Panc1 (cell line): ENCODE results near the gene BEGAIN. TPM values are rescaled to one million over a fixed set of nuclear protein-coding genes. Genes with fewer than 3 reads are reported as not detected.

Experiments used
- ATAC-seq: fragments of 200-7000 bp; cut with Tn5 transposase; 2 replicates; pipeline ENCODE4 v1.9.1; 2020; ENCODE audit warnings: mild to moderate bottlenecking, moderate library complexity
- BruUV-seq: library from RNA; stranded (reverse); fragments of 400-500 nt; replicated peaks from 2 replicates; lab custom pipeline; 2021; lab: Mats Ljungman, UMichigan
- CTCF ChIA-PET: fragments of 300-600 bp; sonication (Branson Sonifier 250); formaldehyde crosslinking; loops from one replicate; lab custom pipeline; 2022; ENCODE audit warnings: antibody characterized with exemption; lab: Charles Lee
- POLR2A ChIA-PET: fragments of 300-600 bp; sonication (Branson Sonifier 250); formaldehyde crosslinking; loops from one replicate; lab custom pipeline; 2022; ENCODE audit warnings: antibody characterized with exemption; lab: Charles Lee
- DNase-seq: peaks from one replicate; pipeline ENCODE4 v3.0.0-alpha.2; 2010; ENCODE audit warnings: low read depth, low spot score
- H3K27ac ChIP-seq: 2 replicates; pipeline ENCODE4 v1.5.1; 2011; ENCODE audit warnings: mild to moderate bottlenecking, low read length, inconsistent platforms
- H3K27me3 ChIP-seq: fragments of 200-500 bp; sonication (Bioruptor generic); 2 replicates; pipeline ENCODE4 v1.6.0; 2014; ENCODE audit warnings: low read length, inconsistent platforms; ENCODE audit not compliant: control insufficient read depth, insufficient read depth
- H3K36me3 ChIP-seq: fragments of 200-500 bp; sonication (Bioruptor generic); 2 replicates; pipeline ENCODE4 v1.5.1; 2014; ENCODE audit warnings: inconsistent platforms, mild to moderate bottlenecking, low read length, moderate library complexity; ENCODE audit not compliant: control insufficient read depth, insufficient read depth
- H3K4me1 ChIP-seq: 2 replicates; pipeline ENCODE4 v1.5.1; 2011; ENCODE audit warnings: inconsistent platforms, mild to moderate bottlenecking, low read length, moderate library complexity; ENCODE audit not compliant: control insufficient read depth, insufficient read depth
- H3K4me3 ChIP-seq, 2 experiments: 2 replicates each; pipeline ENCODE4 v1.5.1; 2011 to 2012; ENCODE audit warnings: low read depth in 2 of 2, low read length in 2 of 2, mild to moderate bottlenecking in 2 of 2, inconsistent platforms in 1 of 2, moderate library complexity in 1 of 2
- H3K9me3 ChIP-seq: fragments of 200-500 bp; sonication (Bioruptor generic); 2 replicates; pipeline ENCODE4 v1.5.1; 2014; ENCODE audit warnings: low read depth, mild to moderate bottlenecking, inconsistent platforms, low read length, moderate library complexity; ENCODE audit not compliant: control insufficient read depth, insufficient read depth
- CTCF ChIP-seq: fragments of 450-650 bp; IDR thresholded peaks from 2 replicates; pipeline ENCODE4 v1.5.1; 2017; ENCODE audit warnings: mild to moderate bottlenecking
- POLR2AphosphoS5 ChIP-seq: IDR thresholded peaks from 2 replicates; pipeline ENCODE4 v1.6.1; 2012; ENCODE audit warnings: mild to moderate bottlenecking, low read depth, low read length, moderate library complexity
- SIN3A ChIP-seq: IDR thresholded peaks from 2 replicates; pipeline ENCODE4 v1.6.1; 2012; ENCODE audit warnings: low read depth, mild to moderate bottlenecking, low read length, moderate library complexity, borderline replicate concordance; ENCODE audit not compliant: insufficient read depth
- TCF7L2 ChIP-seq: IDR thresholded peaks from 2 replicates; pipeline ENCODE4 v1.6.1; 2011; ENCODE audit warnings: mild to moderate bottlenecking, low read depth, low read length, inconsistent platforms
- in situ Hi-C: cut with HindIII; loops from 2 replicates; pipeline ENCODE4 v1.10.0; 2016; ENCODE audit warnings: low sequenced_read_pairs, low pct_unique_long_range_greater_than_20kb
- intact Hi-C: fragments of 100-400 bp; cut with micrococcal nuclease; formaldehyde crosslinking; loops from one replicate; pipeline ENCODE4 v1.10.0; 2022; ENCODE audit not compliant: unreplicated experiment
- total RNA-seq: library from RNA; stranded (reverse); gene quantifications from one replicate; pipeline ENCODE4 v1.2.1, GENCODE V29; 2021; ENCODE audit not compliant: unreplicated experiment
- TF ChIP-seq, protein P1 (sequence below), 2 experiments: IDR thresholded peaks; 2 replicates each; pipeline ENCODE4 v1.6.1; 2011 to 2012; ENCODE audit warnings: low read depth in 2 of 2, control low read depth in 1 of 2, low read length in 1 of 2, mild to moderate bottlenecking in 1 of 2, moderate library complexity in 1 of 2; ENCODE audit not compliant: insufficient read depth in 1 of 2

BEGAIN gene
- total RNA-seq, 1 experiment from 2014 or later = 26.5 TPM

DNA sequence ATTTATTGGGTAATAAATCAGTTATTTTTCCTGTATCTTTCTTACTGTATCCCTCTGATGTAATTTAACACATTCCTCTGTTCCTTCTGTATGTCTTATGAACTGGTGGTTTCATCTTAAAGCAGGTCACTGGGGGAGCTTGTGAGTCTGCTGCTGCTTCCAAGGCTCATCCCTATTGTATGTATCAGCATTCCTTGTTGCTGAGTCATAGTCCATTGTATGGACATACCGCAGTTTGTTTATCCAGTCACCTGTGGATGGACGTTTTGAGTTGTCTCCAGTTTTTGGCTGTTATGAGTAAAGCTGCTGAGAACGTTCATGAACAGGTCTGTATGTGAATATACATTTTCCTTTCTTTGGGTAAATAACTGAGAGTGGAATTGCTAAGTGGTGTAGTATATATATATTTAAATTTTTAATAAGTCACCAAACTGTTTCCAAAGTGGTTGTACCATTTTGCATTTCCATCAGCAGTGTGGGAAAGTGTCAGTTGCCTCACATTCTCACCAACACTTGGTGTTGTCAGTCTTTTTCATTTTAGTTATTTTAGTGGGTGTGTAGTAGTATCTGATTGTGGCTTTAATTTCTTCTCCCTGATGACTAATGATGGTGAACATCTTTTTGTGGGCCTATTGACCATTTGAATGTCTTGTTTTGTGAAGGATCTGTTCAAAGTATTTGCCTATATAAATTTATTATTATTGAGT lies 82.7 kb downstream of the BEGAIN start:
- ChIA-PET CTCF (no interaction called here), POLR2A (no interaction called here)
- in situ Hi-C loops = no loop called here
- H3K4me1 ChIP-seq = no peaks in the 10 kb centered on the region
- peaks cover 15% of the 10 kb centered on the region; the same call in 1 of the 2 replicates for H3K9me3 ChIP-seq
- ATAC-seq (no peak), DNase-seq (peak; percentile 10)
- TF ChIP-seq CTCF (no peak), POLR2AphosphoS5 (no peak), TCF7L2 (no peak), SIN3A (no peak)
- TF ChIP-seq, protein P1, sequence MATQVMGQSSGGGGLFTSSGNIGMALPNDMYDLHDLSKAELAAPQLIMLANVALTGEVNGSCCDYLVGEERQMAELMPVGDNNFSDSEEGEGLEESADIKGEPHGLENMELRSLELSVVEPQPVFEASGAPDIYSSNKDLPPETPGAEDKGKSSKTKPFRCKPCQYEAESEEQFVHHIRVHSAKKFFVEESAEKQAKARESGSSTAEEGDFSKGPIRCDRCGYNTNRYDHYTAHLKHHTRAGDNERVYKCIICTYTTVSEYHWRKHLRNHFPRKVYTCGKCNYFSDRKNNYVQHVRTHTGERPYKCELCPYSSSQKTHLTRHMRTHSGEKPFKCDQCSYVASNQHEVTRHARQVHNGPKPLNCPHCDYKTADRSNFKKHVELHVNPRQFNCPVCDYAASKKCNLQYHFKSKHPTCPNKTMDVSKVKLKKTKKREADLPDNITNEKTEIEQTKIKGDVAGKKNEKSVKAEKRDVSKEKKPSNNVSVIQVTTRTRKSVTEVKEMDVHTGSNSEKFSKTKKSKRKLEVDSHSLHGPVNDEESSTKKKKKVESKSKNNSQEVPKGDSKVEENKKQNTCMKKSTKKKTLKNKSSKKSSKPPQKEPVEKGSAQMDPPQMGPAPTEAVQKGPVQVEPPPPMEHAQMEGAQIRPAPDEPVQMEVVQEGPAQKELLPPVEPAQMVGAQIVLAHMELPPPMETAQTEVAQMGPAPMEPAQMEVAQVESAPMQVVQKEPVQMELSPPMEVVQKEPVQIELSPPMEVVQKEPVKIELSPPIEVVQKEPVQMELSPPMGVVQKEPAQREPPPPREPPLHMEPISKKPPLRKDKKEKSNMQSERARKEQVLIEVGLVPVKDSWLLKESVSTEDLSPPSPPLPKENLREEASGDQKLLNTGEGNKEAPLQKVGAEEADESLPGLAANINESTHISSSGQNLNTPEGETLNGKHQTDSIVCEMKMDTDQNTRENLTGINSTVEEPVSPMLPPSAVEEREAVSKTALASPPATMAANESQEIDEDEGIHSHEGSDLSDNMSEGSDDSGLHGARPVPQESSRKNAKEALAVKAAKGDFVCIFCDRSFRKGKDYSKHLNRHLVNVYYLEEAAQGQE (IDR thresholded peaks at IDR 0.05; ENCODE audit: insufficient read depth in 1 of 2, low read depth in 2 of 2, low read length in 1 of 2) = no peak
- intact Hi-C loops = no loop called here
- no peaks in the 10 kb centered on the region for H3K27me3 ChIP-seq
- H3K36me3 ChIP-seq = no peaks in the 10 kb centered on the region
- H3K27ac ChIP-seq = no peak overlapping the region
- no TSS peak for BruUV-seq
- no peak overlapping the region for H3K4me3 ChIP-seq

DNA sequence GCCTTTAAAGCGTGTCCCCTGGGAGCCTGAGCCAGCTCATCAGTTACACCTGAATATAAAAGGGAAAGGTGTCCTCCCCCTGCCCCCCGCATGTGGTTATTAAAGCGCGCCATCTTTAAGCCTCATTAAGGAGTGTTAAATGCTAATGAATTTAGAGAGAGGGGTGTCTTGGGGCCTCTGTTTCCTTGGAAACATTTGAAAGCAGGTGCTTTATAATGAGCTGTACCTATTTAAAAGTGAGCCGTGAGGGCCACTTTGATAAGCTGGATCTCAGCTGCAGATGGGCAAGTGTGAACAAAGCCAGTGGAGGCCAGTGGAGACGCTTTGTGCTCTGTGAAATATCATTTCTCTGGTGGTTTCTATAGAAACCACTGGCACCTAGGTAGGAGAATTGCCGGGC lies 84.0 kb downstream of the BEGAIN start:
- no peak overlapping the region for H3K27ac ChIP-seq
- ChIA-PET POLR2A (interaction anchor here (0.7 kb wide), 1 partner anchor 15 kb away, joined by 3 read pairs; no protein-coding TSS in a partner anchor), CTCF (no interaction called here)
- no peaks in the 10 kb centered on the region for H3K36me3 ChIP-seq
- no peak overlapping the region for H3K4me3 ChIP-seq
- peaks cover 15% of the 10 kb centered on the region; the same call in 1 of the 2 replicates for H3K9me3 ChIP-seq
- ATAC-seq (no peak), DNase-seq (no peak)
- H3K27me3 ChIP-seq = no peaks in the 10 kb centered on the region
- TF ChIP-seq SIN3A (no peak), CTCF (no peak), POLR2AphosphoS5 (no peak), TCF7L2 (no peak)
- TF ChIP-seq, protein P1 (IDR thresholded peaks at IDR 0.05; ENCODE audit: insufficient read depth in 1 of 2, low read depth in 2 of 2, low read length in 1 of 2) = no peak
- H3K4me1 ChIP-seq = no peaks in the 10 kb centered on the region
- intact Hi-C loops = no loop called here
- no TSS peak for BruUV-seq
- in situ Hi-C loops = no loop called here
